ENCODE results near the gene MPHOSPH6.
"Not testable (repeated sequence)": the region's sequence is repeated elsewhere in the genome, so short reads cannot be mapped to it uniquely, and the experiment has no call there.

MPHOSPH6 gene

DNA sequence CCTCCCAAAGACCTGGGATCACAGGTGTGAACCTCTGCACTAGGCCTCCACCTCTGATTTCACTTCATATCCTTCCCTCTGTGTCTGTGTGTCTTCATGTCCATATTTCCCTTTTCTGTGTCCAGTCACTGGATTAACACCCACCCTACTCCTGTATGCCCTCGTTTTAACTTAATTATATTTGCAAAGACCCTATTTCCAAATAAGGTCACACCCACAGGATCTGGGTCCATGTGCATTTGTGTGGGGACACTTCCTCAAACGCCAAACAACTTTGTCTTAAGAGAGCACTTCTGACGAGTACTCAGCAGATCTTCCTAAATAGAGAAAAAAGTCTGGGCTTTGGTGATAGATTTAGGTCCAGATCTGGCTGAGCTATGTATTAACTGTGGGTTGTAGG lies 56.3 kb downstream of the MPHOSPH6 start:
- no peak for DNase-seq

DNA sequence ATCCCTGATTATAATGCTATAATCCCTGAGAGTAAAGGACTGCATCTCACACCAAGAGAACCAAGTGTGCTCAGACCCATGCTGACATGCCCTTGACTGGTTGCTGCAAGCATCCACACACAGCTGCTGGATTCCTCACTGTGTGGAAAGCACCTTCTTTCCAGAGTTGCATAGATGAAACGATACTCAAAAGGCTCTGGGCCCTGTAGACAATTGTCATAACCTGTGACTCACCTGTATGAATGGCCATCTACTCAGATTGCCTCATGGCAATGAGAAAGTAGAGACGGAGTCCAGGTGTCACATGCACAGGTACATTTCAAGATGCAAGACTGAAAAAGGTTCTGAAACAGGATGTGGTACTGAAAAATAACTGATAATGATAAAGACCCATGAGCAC lies 58.1 kb downstream of the MPHOSPH6 start:
- DNase-seq = no peak

- DNase-seq = not testable (repeated sequence)
Measured at GRCh38 chr16:82109266-82109665, 60.8 kb downstream of the MPHOSPH6 start.

GRCh38 chr16:82108774-82109173 lies 61.2 kb downstream of the MPHOSPH6 start:
- DNase-seq = no peak

DNA sequence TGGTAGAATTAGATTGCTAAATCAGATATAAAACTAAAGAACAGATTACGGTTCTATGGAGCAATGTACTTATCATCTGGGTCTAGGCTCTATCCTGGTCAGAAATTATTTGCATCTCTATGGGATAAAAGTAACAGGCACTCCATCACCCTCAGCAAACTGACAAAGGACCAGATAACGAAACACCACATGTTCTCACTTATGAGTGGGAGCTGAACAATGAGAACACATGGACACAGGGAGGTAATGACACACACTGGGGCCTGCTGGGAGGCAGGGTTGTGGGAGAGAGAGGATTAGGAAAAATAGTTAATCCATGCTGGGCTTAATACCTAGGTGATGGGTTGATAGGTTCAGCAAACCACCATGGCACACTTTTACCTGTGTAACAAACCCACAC lies 61.9 kb downstream of the MPHOSPH6 start:
- no peak for DNase-seq

DNA sequence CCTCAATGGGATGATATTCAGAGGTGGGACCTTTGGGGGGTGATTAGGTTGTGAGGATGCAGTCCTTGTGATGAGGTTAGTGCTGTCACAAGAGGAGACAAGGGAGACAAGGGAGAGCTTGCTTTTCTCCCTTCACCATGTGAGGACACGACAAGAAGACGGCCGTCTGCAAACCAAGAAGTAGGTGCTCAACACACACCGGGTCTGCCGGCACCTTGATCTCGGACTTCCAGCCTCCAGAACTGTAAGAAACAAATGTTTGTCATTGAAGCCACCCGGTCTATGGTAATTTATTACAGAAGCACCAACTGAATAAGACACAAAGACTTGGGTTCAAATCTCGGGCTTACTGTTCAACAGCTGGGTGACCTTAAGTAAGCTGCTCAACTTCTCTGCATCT lies 64.9 kb downstream of the MPHOSPH6 start:
- DNase-seq = no peak

Data from effector CD8-positive, alpha-beta T cell (primary cell).